ENCODE data around the gene GSE1.

DNA sequence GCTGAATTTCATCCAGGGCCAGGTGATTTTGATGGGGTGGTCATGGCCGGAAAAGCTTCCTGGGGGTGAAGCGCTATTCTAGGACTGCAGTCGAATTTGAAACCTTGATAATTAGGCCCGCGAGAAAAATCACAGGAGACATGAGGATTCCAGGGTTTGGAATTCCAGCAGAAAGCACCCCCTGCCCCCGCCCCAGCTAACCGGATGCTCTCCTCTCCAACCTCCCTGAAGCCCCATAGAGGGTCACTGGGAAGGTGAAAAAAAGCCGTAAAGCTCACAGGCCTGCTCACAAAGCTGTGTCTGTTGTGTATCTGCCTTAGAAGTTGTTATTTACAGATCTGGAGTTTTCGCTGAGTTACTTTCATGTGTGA, 76.8 kb downstream of the GSE1 start:
- TF ChIP-seq POLR2AphosphoS5 (IDR thresholded peaks at IDR 0.05; ENCODE audit: control insufficient read depth, insufficient read depth, low read depth, low read length) (no peak), EZH2 (IDR thresholded peaks at IDR 0.05; ENCODE audit: borderline replicate concordance, low read depth, low read length) (no peak), CBFB (CRISPR knock-in tag; IDR thresholded peaks at IDR 0.05) (no peak), CREB1 (IDR thresholded peaks at IDR 0.05) (no peak), CREB1 (CRISPR knock-in tag; IDR thresholded peaks at IDR 0.05) (no peak), RAD21 (CRISPR knock-in tag; conservative IDR thresholded peaks at IDR 0.05 in 1 of 2, IDR thresholded peaks at IDR 0.05 in 1 of 2) (no peak), CEBPB (tag; IDR thresholded peaks at IDR 0.05) (no peak), GATA2 (CRISPR knock-in tag; IDR thresholded peaks at IDR 0.05) (no peak), CTCF (IDR thresholded peaks at IDR 0.05 in 2 of 3, conservative IDR thresholded peaks at IDR 0.05 in 1 of 3; ENCODE audit: insufficient read depth in 2 of 3, low read depth in 1 of 3, low read length in 3 of 3) (no peak), RBM14 (IDR thresholded peaks at IDR 0.05; ENCODE audit: borderline replicate concordance, insufficient read depth, low read depth, low read length) (no peak)
- TF ChIP-seq, protein P1, sequence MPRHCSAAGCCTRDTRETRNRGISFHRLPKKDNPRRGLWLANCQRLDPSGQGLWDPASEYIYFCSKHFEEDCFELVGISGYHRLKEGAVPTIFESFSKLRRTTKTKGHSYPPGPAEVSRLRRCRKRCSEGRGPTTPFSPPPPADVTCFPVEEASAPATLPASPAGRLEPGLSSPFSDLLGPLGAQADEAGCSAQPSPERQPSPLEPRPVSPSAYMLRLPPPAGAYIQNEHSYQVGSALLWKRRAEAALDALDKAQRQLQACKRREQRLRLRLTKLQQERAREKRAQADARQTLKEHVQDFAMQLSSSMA (CRISPR knock-in tag; IDR thresholded peaks at IDR 0.05), result no peak
